SK-N-SH treated with all-trans-retinoic acid at 6 μM for 48 hours (cell line): Measurements from ENCODE around the gene CATSPERB.

ENCODE experiments used
- ARNTL ChIP-seq: fragments of 450-650 bp; formaldehyde crosslinking; IDR thresholded peaks from 2 replicates; pipeline ENCODE4 v1.5.0; 2020; ENCODE audit warnings: low read depth, mild to moderate bottlenecking, moderate library complexity, borderline replicate concordance
- BACH2 ChIP-seq: fragments of 250-450 bp; sonication (Bioruptor Pico); IDR thresholded peaks from 2 replicates; pipeline ENCODE4 v1.9.0; 2021; ENCODE audit warnings: mild to moderate bottlenecking, borderline replicate concordance
- CREB5 ChIP-seq: fragments of 250-450 bp; sonication (Bioruptor Pico); IDR thresholded peaks from 2 replicates; pipeline ENCODE4 v1.5.1; 2020; ENCODE audit warnings: low read depth, mild to moderate bottlenecking, moderate library complexity
- CSDC2 ChIP-seq: fragments of 250-450 bp; sonication (Bioruptor Pico); IDR thresholded peaks from 2 replicates; pipeline ENCODE4 v1.5.0; 2020; ENCODE audit warnings: mild to moderate bottlenecking, moderate library complexity
- ESRRG ChIP-seq: fragments of 250-450 bp; sonication (Bioruptor Pico); IDR thresholded peaks from 2 replicates; pipeline ENCODE4 v1.6.1; 2021; ENCODE audit warnings: mild to moderate bottlenecking
- GLIS3 ChIP-seq: fragments of 250-450 bp; sonication (Bioruptor Pico); IDR thresholded peaks from 2 replicates; pipeline ENCODE4 v1.5.0; 2020; ENCODE audit warnings: mild to moderate bottlenecking, moderate library complexity
- PATZ1 ChIP-seq: fragments of 250-450 bp; sonication (Bioruptor Pico); IDR thresholded peaks from 2 replicates; pipeline ENCODE4 v1.8.0; 2020; ENCODE audit warnings: mild to moderate bottlenecking, moderate library complexity, borderline replicate concordance
- ZFP3 ChIP-seq: fragments of 250-450 bp; sonication (Bioruptor Pico); IDR thresholded peaks from 2 replicates; pipeline ENCODE4 v1.5.0; 2020; ENCODE audit warnings: mild to moderate bottlenecking, moderate library complexity
- ZFP30 ChIP-seq: fragments of 450-650 bp; formaldehyde crosslinking; IDR thresholded peaks from 2 replicates; pipeline ENCODE4 v1.5.0; 2022; ENCODE audit warnings: mild to moderate bottlenecking, moderate library complexity
- ZNF565 ChIP-seq: fragments of 450-650 bp; formaldehyde crosslinking; conservative IDR thresholded peaks from 2 replicates; pipeline ENCODE4 v1.5.0; 2020; ENCODE audit warnings: low read depth, mild to moderate bottlenecking, moderate library complexity
- ZNF8 ChIP-seq: fragments of 450-650 bp; formaldehyde crosslinking; IDR thresholded peaks from 2 replicates; pipeline ENCODE4 v1.5.0; 2020; ENCODE audit warnings: mild to moderate bottlenecking, moderate library complexity
- TF ChIP-seq, protein P1 (sequence below): fragments of 250-450 bp; sonication (Bioruptor Pico); IDR thresholded peaks from 2 replicates; pipeline ENCODE4 v1.8.0; 2021; ENCODE audit warnings: low read depth, mild to moderate bottlenecking, moderate library complexity, borderline replicate concordance

GRCh38 chr14:91722386-91722785 lies 9.5 kb downstream of the CATSPERB start:
- TF ChIP-seq ZNF565 (CRISPR knock-in tag) (no peak), CREB5 (CRISPR knock-in tag) (no peak), ZFP3 (CRISPR knock-in tag) (no peak), BACH2 (CRISPR knock-in tag) (no peak), ZFP30 (no peak), ARNTL (CRISPR knock-in tag) (no peak), ZNF8 (CRISPR knock-in tag) (no peak), CSDC2 (no peak), GLIS3 (CRISPR knock-in tag) (no peak), PATZ1 (CRISPR knock-in tag) (no peak), ESRRG (CRISPR knock-in tag) (no peak)
- TF ChIP-seq, protein P1, sequence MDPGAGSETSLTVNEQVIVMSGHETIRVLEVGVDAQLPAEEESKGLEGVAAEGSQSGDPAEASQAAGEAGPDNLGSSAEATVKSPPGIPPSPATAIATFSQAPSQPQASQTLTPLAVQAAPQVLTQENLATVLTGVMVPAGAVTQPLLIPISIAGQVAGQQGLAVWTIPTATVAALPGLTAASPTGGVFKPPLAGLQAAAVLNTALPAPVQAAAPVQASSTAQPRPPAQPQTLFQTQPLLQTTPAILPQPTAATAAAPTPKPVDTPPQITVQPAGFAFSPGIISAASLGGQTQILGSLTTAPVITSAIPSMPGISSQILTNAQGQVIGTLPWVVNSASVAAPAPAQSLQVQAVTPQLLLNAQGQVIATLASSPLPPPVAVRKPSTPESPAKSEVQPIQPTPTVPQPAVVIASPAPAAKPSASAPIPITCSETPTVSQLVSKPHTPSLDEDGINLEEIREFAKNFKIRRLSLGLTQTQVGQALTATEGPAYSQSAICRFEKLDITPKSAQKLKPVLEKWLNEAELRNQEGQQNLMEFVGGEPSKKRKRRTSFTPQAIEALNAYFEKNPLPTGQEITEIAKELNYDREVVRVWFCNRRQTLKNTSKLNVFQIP (CRISPR knock-in tag), result no peak
